Measurements from ENCODE around the gene NUP98. TPM values are rescaled to one million over a fixed set of nuclear protein-coding genes. Genes with fewer than 3 reads are reported as not detected.

NUP98 gene
- total RNA-seq, 1 experiment from 2014 or later = 59.7 TPM

DNA sequence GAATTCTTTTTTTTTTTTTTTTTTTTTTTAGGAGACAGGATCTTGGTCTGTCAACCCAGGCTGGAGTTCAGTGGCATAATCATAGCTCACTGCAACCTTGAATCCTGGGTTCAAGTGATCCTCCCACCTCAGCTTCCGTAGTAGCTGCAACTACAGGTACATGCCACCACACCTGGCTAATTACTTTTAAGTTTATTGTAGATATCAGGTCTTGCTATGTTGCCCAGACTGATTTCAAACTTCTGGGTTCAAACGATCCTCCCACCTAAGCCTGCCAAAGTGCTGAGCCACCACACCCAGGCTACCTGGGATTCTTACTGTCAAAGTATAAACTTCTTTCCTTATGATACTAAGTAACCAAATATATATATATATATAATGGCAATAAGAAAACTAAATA is 75.3 kb downstream of the NUP98 start:
- Histone ChIP-seq H3K9me2 (ENCODE audit: insufficient read depth) (no peaks in the 10 kb centered on the region), H3K9me3 (ENCODE audit: insufficient read depth, low read depth) (no peaks in the 10 kb centered on the region), H2AFZ (no peak overlapping the region), H3F3A (ENCODE audit: insufficient read depth, low read depth) (no peaks in the 10 kb centered on the region; the same call in 1 of the 2 replicates), H3K36me3 (ENCODE audit: low read depth) (peaks cover 17% of the 10 kb centered on the region), H3K4me2 (no peak overlapping the region), H3K27ac (no peak overlapping the region), H4K20me1 (ENCODE audit: insufficient read depth) (no peaks in the 10 kb centered on the region), H3K79me2 (ENCODE audit: low read depth) (no peaks in the 10 kb centered on the region), H3K4me3 (no peak overlapping the region), H3K4me1 (replicated peaks; ENCODE audit: insufficient read depth) (no peaks in the 10 kb centered on the region), H3K27me3 (ENCODE audit: insufficient read depth, low read depth) (no peaks in the 10 kb centered on the region)
- no TSS peak for BruUV-seq (replicated peaks)
- no peak for TF ChIP-seq EZH2 (IDR thresholded peaks at IDR 0.05; ENCODE audit: low read depth)
- TF ChIP-seq, protein P1, sequence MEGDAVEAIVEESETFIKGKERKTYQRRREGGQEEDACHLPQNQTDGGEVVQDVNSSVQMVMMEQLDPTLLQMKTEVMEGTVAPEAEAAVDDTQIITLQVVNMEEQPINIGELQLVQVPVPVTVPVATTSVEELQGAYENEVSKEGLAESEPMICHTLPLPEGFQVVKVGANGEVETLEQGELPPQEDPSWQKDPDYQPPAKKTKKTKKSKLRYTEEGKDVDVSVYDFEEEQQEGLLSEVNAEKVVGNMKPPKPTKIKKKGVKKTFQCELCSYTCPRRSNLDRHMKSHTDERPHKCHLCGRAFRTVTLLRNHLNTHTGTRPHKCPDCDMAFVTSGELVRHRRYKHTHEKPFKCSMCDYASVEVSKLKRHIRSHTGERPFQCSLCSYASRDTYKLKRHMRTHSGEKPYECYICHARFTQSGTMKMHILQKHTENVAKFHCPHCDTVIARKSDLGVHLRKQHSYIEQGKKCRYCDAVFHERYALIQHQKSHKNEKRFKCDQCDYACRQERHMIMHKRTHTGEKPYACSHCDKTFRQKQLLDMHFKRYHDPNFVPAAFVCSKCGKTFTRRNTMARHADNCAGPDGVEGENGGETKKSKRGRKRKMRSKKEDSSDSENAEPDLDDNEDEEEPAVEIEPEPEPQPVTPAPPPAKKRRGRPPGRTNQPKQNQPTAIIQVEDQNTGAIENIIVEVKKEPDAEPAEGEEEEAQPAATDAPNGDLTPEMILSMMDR (conservative IDR thresholded peaks at IDR 0.05) = no peak
- DNase-seq = no peak
- intact Hi-C loops (cut with micrococcal nuclease; ENCODE audit: unreplicated experiment) = no loop called here
- ChIA-PET CTCF (no interaction called here), POLR2A (ENCODE audit: unreplicated experiment) (no interaction called here)

DNA sequence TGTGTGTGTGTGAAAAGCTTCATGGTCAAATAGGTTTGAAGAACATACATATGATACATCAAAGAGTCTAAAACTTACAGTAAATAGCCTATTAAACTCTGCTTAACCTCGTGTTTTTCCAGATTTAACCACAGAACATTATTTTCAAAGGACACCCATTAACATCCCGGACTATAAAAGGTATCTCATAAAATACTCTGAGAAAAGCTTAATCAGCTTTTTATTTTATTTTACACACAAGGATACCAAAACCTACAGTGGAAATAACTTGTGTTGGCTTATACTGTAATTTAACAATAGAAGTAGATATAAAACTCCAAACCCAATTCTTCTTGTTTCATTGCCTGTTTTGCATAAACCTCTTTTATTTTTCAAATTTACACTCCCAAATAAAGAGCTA is 76.4 kb downstream of the NUP98 start:
- Histone ChIP-seq H3K9me2 (ENCODE audit: insufficient read depth) (no peaks in the 10 kb centered on the region), H3K36me3 (ENCODE audit: low read depth) (peaks cover 17% of the 10 kb centered on the region), H3K9me3 (ENCODE audit: insufficient read depth, low read depth) (no peaks in the 10 kb centered on the region), H3K27me3 (ENCODE audit: insufficient read depth, low read depth) (no peaks in the 10 kb centered on the region), H3K79me2 (ENCODE audit: low read depth) (no peaks in the 10 kb centered on the region), H3K4me2 (no peak overlapping the region), H3K4me3 (no peak overlapping the region), H4K20me1 (ENCODE audit: insufficient read depth) (no peaks in the 10 kb centered on the region), H3F3A (ENCODE audit: insufficient read depth, low read depth) (no peaks in the 10 kb centered on the region; the same call in 1 of the 2 replicates), H3K27ac (no peak overlapping the region), H3K4me1 (replicated peaks; ENCODE audit: insufficient read depth) (no peaks in the 10 kb centered on the region), H2AFZ (no peak overlapping the region)
- CTCF ChIA-PET = no interaction called here
- no TSS peak for BruUV-seq (replicated peaks)
- POLR2A ChIA-PET (ENCODE audit: unreplicated experiment) = no interaction called here
- intact Hi-C loops (cut with micrococcal nuclease; ENCODE audit: unreplicated experiment) = no loop called here
- no peak for DNase-seq
- TF ChIP-seq, protein P1 (conservative IDR thresholded peaks at IDR 0.05) = no peak
- TF ChIP-seq EZH2 (IDR thresholded peaks at IDR 0.05; ENCODE audit: low read depth) = no peak

DNA sequence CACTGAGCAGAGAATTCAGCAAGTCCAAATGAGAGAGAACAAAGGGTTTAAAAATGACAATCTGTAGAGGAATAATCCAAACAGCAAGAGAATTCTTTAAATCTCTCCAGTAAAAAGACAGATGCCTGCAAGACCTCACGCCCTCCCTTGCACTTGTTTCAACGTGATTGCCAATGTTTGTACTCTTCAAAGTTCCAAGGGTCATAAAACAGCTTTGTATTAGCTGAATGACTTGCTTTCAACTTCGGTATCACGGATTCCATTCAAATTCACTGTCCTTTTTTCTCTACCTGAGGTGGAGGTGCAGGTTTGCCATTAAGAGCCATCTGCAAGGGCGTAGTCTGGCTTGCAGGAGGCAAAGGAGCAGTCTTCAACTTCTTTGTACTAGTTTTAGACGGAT is 85.1 kb downstream of the NUP98 start:
- no peak for DNase-seq
- no peaks in the 10 kb centered on the region for H3K9me2 ChIP-seq (ENCODE audit: insufficient read depth)
- H3K9me3 ChIP-seq (ENCODE audit: insufficient read depth, low read depth) = no peaks in the 10 kb centered on the region
- intact Hi-C loops (cut with micrococcal nuclease; ENCODE audit: unreplicated experiment) = no loop called here
- H3K4me1 ChIP-seq (replicated peaks; ENCODE audit: insufficient read depth) = no peaks in the 10 kb centered on the region
- no peak overlapping the region for H3K4me2 ChIP-seq
- CTCF ChIA-PET = no interaction called here
- no peaks in the 10 kb centered on the region for H3K27me3 ChIP-seq (ENCODE audit: insufficient read depth, low read depth)
- POLR2A ChIA-PET (ENCODE audit: unreplicated experiment) = no interaction called here
- H3K79me2 ChIP-seq (ENCODE audit: low read depth) = no peaks in the 10 kb centered on the region
- no peak overlapping the region for H3K27ac ChIP-seq
- H3F3A ChIP-seq (ENCODE audit: insufficient read depth, low read depth) = no peaks in the 10 kb centered on the region; the same call in 1 of the 2 replicates
- BruUV-seq (replicated peaks) = no TSS peak
- H4K20me1 ChIP-seq (ENCODE audit: insufficient read depth) = no peaks in the 10 kb centered on the region; the same call in 1 of the 2 replicates
- H2AFZ ChIP-seq = no peak overlapping the region
- H3K4me3 ChIP-seq = no peak overlapping the region
- no peak for TF ChIP-seq EZH2 (IDR thresholded peaks at IDR 0.05; ENCODE audit: low read depth)
- TF ChIP-seq, protein P1 (conservative IDR thresholded peaks at IDR 0.05) = no peak
- H3K36me3 ChIP-seq (ENCODE audit: low read depth) = no peaks in the 10 kb centered on the region; the same call in 1 of the 2 replicates
